GM19238 (cell line): ENCODE data around the gene ZGPAT.

Experiments used
- DNase-seq: peaks from one replicate; pipeline ENCODE4 v3.0.0; 2011; ENCODE audit warnings: low spot score; ENCODE audit not compliant: insufficient read length

The ZGPAT gene

DNA sequence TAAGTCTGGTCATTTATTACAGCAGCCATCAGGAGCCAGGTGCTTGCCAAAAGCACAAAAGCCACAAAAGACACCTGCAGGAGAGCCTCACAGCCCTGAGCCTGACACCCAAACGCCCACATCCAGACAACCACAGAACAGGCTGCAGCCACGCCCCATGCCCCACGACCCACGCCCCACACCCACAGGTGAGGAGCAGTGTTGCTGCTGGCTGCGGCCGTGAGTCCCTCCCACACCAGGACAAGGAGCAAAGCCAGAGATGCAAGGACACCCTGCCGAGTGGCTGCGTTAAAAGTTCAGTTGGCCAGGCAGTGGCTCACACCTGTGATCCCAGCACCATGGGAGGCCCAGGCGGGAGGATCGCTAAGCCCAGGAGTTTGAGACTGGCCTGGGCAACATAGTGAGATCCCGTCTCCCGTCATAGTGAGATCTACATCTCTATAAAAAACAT is 74.7 kb downstream of the ZGPAT start:
- no peak for DNase-seq

- no peak for DNase-seq
Measured at GRCh38 chr20:63783970-63784369, 76.1 kb downstream of the ZGPAT start.

- no peak for DNase-seq
Measured at GRCh38 chr20:63785691-63786131, 77.9 kb downstream of the ZGPAT start.
